ENCODE data around the gene WASF2. TPM values are rescaled to one million over a fixed set of nuclear protein-coding genes. Genes with fewer than 3 reads are reported as not detected.

WASF2 gene
- total RNA-seq, 1 donor from 2014 or later = 109 TPM

GRCh38 chr1:27430903-27431600 is 58.9 kb downstream of the WASF2 start:
- Mint-ChIP-seq H3K36me3 (ENCODE audit: low read depth) (peaks cover 22% of the 10 kb centered on the region), H3K27ac (peak overlapping the region; percentile 75), H3K9me3 (no peaks in the 10 kb centered on the region), H3K27me3 (ENCODE audit: insufficient read depth) (no peaks in the 10 kb centered on the region), H3K4me3 (peak overlapping the region; percentile 59), H3K4me1 (ENCODE audit: low read depth) (peaks cover 70% of the 10 kb centered on the region)
- peak; percentile 29 for DNase-seq (ENCODE audit: low spot score)
- intact Hi-C loops (cut with micrococcal nuclease) = loop anchor here (1.0 kb wide), 3 partner anchors 13 to 59 kb away; partner anchors contain the start of gene WASF2

GRCh38 chr1:27429029-27429425 is 60.9 kb downstream of the WASF2 start:
- peaks cover 67% of the 10 kb centered on the region for H3K4me1 Mint-ChIP-seq (ENCODE audit: low read depth)
- intact Hi-C loops (cut with micrococcal nuclease) = no loop called here
- H3K4me3 Mint-ChIP-seq = peak overlapping the region; percentile 87
- H3K27me3 Mint-ChIP-seq (ENCODE audit: insufficient read depth) = no peaks in the 10 kb centered on the region
- peaks cover 29% of the 10 kb centered on the region for H3K36me3 Mint-ChIP-seq (ENCODE audit: low read depth)
- H3K9me3 Mint-ChIP-seq = no peaks in the 10 kb centered on the region
- DNase-seq (ENCODE audit: low spot score) = no peak
- H3K27ac Mint-ChIP-seq = peak overlapping the region; percentile 88

GRCh38 chr1:27428316-27429028 is 61.5 kb downstream of the WASF2 start:
- no peak for DNase-seq (ENCODE audit: low spot score)
- Mint-ChIP-seq H3K36me3 (ENCODE audit: low read depth) (peaks cover 28% of the 10 kb centered on the region), H3K4me3 (peak overlapping the region; percentile 87), H3K27ac (peak overlapping the region; percentile 88), H3K4me1 (ENCODE audit: low read depth) (peaks cover 65% of the 10 kb centered on the region), H3K27me3 (ENCODE audit: insufficient read depth) (no peaks in the 10 kb centered on the region), H3K9me3 (no peaks in the 10 kb centered on the region)
- intact Hi-C loops (cut with micrococcal nuclease) = no loop called here

- H3K27me3 Mint-ChIP-seq (ENCODE audit: insufficient read depth) = no peaks in the 10 kb centered on the region
- H3K4me1 Mint-ChIP-seq (ENCODE audit: low read depth) = peaks cover 61% of the 10 kb centered on the region
- H3K4me3 Mint-ChIP-seq = peak overlapping the region; percentile 87
- DNase-seq (ENCODE audit: low spot score) = no peak
- H3K36me3 Mint-ChIP-seq (ENCODE audit: low read depth) = peaks cover 28% of the 10 kb centered on the region
- peak overlapping the region; percentile 88 for H3K27ac Mint-ChIP-seq
- intact Hi-C loops (cut with micrococcal nuclease) = no loop called here
- H3K9me3 Mint-ChIP-seq = no peaks in the 10 kb centered on the region
Observed at GRCh38 chr1:27427816-27428315, 62.1 kb downstream of the WASF2 start.

GRCh38 chr1:27427329-27427728 is 62.6 kb downstream of the WASF2 start:
- Mint-ChIP-seq H3K27me3 (ENCODE audit: insufficient read depth) (no peaks in the 10 kb centered on the region), H3K36me3 (ENCODE audit: low read depth) (peaks cover 28% of the 10 kb centered on the region), H3K27ac (peak overlapping the region; percentile 8), H3K4me1 (ENCODE audit: low read depth) (peaks cover 67% of the 10 kb centered on the region), H3K4me3 (no peak overlapping the region), H3K9me3 (no peaks in the 10 kb centered on the region)
- no peak for DNase-seq (ENCODE audit: low spot score)
- intact Hi-C loops (cut with micrococcal nuclease) = no loop called here

- Mint-ChIP-seq H3K4me3 (no peak overlapping the region), H3K9me3 (no peaks in the 10 kb centered on the region), H3K36me3 (ENCODE audit: low read depth) (peaks cover 24% of the 10 kb centered on the region), H3K27ac (no peak overlapping the region), H3K4me1 (ENCODE audit: low read depth) (peaks cover 61% of the 10 kb centered on the region), H3K27me3 (ENCODE audit: insufficient read depth) (no peaks in the 10 kb centered on the region)
- no peak for DNase-seq (ENCODE audit: low spot score)
- intact Hi-C loops (cut with micrococcal nuclease) = no loop called here
Observed at GRCh38 chr1:27423709-27424108, 66.3 kb downstream of the WASF2 start.

- H3K4me1 Mint-ChIP-seq (ENCODE audit: low read depth) = peaks cover 58% of the 10 kb centered on the region
- DNase-seq (ENCODE audit: low spot score) = peak; percentile 66
- H3K36me3 Mint-ChIP-seq (ENCODE audit: low read depth) = peaks cover 34% of the 10 kb centered on the region
- peak overlapping the region; percentile 84 for H3K27ac Mint-ChIP-seq
- intact Hi-C loops (cut with micrococcal nuclease) = loop anchor here (1.0 kb wide), 3 partner anchors 13 to 72 kb away; partner anchors contain the start of gene WASF2
- no peaks in the 10 kb centered on the region for H3K27me3 Mint-ChIP-seq (ENCODE audit: insufficient read depth)
- H3K4me3 Mint-ChIP-seq = peak overlapping the region; percentile 38
- H3K9me3 Mint-ChIP-seq = no peaks in the 10 kb centered on the region
Observed at GRCh38 chr1:27418326-27419185, 71.4 kb downstream of the WASF2 start.

- H3K36me3 Mint-ChIP-seq (ENCODE audit: low read depth) = peaks cover 42% of the 10 kb centered on the region
- intact Hi-C loops (cut with micrococcal nuclease) = loop anchor here (1.0 kb wide), 3 partner anchors 14 to 73 kb away; partner anchors contain the start of gene WASF2
- H3K9me3 Mint-ChIP-seq = no peaks in the 10 kb centered on the region
- H3K4me3 Mint-ChIP-seq = peak overlapping the region; percentile 38
- no peak for DNase-seq (ENCODE audit: low spot score)
- H3K27ac Mint-ChIP-seq = peak overlapping the region; percentile 84
- H3K4me1 Mint-ChIP-seq (ENCODE audit: low read depth) = peaks cover 56% of the 10 kb centered on the region
- no peaks in the 10 kb centered on the region for H3K27me3 Mint-ChIP-seq (ENCODE audit: insufficient read depth)
Observed at GRCh38 chr1:27417713-27418112, 72.3 kb downstream of the WASF2 start.

GRCh38 chr1:27416387-27417111 is 73.4 kb downstream of the WASF2 start:
- Mint-ChIP-seq H3K36me3 (ENCODE audit: low read depth) (peaks cover 45% of the 10 kb centered on the region), H3K9me3 (no peaks in the 10 kb centered on the region), H3K27me3 (ENCODE audit: insufficient read depth) (no peaks in the 10 kb centered on the region), H3K4me3 (no peak overlapping the region), H3K27ac (no peak overlapping the region), H3K4me1 (ENCODE audit: low read depth) (peaks cover 47% of the 10 kb centered on the region)
- intact Hi-C loops (cut with micrococcal nuclease) = loop anchor here (1.0 kb wide), 4 partner anchors 39 to 247 kb away; no protein-coding TSS in a partner anchor
- DNase-seq (ENCODE audit: low spot score) = peak; percentile 44

- intact Hi-C loops (cut with micrococcal nuclease) = no loop called here
- Mint-ChIP-seq H3K9me3 (no peaks in the 10 kb centered on the region), H3K27ac (no peak overlapping the region), H3K27me3 (ENCODE audit: insufficient read depth) (no peaks in the 10 kb centered on the region), H3K36me3 (ENCODE audit: low read depth) (peaks cover 60% of the 10 kb centered on the region), H3K4me1 (ENCODE audit: low read depth) (peaks cover 40% of the 10 kb centered on the region), H3K4me3 (no peak overlapping the region)
- no peak for DNase-seq (ENCODE audit: low spot score)
Observed at GRCh38 chr1:27414091-27414490, 75.9 kb downstream of the WASF2 start.

- Mint-ChIP-seq H3K27me3 (ENCODE audit: insufficient read depth) (no peaks in the 10 kb centered on the region), H3K4me1 (ENCODE audit: low read depth) (peaks cover 29% of the 10 kb centered on the region), H3K36me3 (ENCODE audit: low read depth) (peaks cover 62% of the 10 kb centered on the region), H3K4me3 (no peak overlapping the region), H3K9me3 (no peaks in the 10 kb centered on the region), H3K27ac (no peak overlapping the region)
- intact Hi-C loops (cut with micrococcal nuclease) = no loop called here
- DNase-seq (ENCODE audit: low spot score) = no peak
Observed at GRCh38 chr1:27413004-27413403, 77.0 kb downstream of the WASF2 start.

GRCh38 chr1:27412502-27412901 is 77.5 kb downstream of the WASF2 start:
- no peak for DNase-seq (ENCODE audit: low spot score)
- Mint-ChIP-seq H3K4me3 (no peak overlapping the region), H3K4me1 (ENCODE audit: low read depth) (peaks cover 27% of the 10 kb centered on the region), H3K27ac (no peak overlapping the region), H3K9me3 (no peaks in the 10 kb centered on the region), H3K27me3 (ENCODE audit: insufficient read depth) (no peaks in the 10 kb centered on the region), H3K36me3 (ENCODE audit: low read depth) (peaks cover 65% of the 10 kb centered on the region)
- intact Hi-C loops (cut with micrococcal nuclease) = no loop called here

All from activated T-helper 1 cell treated with anti-CD3 and anti-CD28 coated beads, Interleukin-12 subunit alpha, Interleukin-12 subunit beta, Interleukin-2, Interleukin-4 antibody, amounts not matched to agents 30 ng/mL and 10 ng/mL and 1 ng/mL, durations not matched to agents 14 hours and 24 hours and 36 hours (primary cell).